ENCODE data around the gene CAMK2D.

Gene CAMK2D

DNA sequence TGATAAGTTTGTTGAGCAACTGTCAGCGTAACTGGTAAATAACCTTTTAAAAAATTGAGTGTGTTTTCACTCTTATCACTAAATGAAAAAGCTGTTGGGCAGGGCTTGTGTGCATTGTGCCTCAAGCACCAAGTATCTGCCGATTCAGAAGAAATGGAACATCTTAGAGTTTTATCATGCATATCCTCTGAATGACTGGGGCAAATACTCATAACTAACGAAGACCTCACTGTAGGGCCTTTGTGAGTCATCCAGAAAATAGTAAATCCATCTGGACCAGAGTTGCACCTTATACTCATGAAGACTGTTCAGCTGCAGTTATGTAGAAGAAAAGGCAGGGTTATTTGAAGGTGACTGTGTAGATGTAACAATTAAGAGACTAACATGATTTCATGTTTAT is 222.1 kb downstream of the CAMK2D start:
- Histone ChIP-seq H3K36me3 (ENCODE audit: control insufficient read depth in 1 of 2, insufficient read depth in 2 of 2, low read length in 2 of 2) (no peaks in the 10 kb centered on the region), H3K4me1 (ENCODE audit: control insufficient read depth in 1 of 2, insufficient read depth in 2 of 2, low read length in 2 of 2) (peaks cover 0 to 13% of the 10 kb centered on the region in 2 donors), H3K27ac (ENCODE audit: low read length) (no peak overlapping the region), H3K4me3 (ENCODE audit: low read depth in 1 of 2, low read length in 2 of 2) (no peak overlapping the region), H3K27me3 (ENCODE audit: low read depth, low read length) (no peaks in the 10 kb centered on the region), H3K9me3 (ENCODE audit: control insufficient read depth in 1 of 2, low read length in 2 of 2) (no peaks in the 10 kb centered on the region)

DNA sequence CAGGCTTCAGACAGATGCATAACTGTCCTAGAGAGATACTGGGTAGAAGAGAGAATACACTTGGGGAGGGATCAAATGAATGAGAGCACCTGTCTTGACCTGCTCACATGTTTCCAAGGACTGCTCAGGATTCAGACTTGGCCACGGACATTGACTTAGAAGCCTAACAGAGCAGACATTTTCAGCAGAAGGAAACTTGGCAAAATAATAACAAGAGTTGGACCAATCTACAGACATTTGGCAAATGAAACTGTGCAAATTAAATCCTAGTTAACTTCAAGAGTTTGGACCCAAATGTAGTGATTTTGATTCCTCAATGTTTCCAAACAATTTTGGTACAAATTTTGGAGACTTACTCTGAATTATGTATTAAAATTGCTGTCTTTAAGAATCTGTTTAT is 223.9 kb downstream of the CAMK2D start:
- Histone ChIP-seq H3K9me3 (ENCODE audit: control insufficient read depth in 1 of 2, low read length in 2 of 2) (no peaks in the 10 kb centered on the region), H3K36me3 (ENCODE audit: control insufficient read depth in 1 of 2, insufficient read depth in 2 of 2, low read length in 2 of 2) (no peaks in the 10 kb centered on the region), H3K4me3 (ENCODE audit: low read depth in 1 of 2, low read length in 2 of 2) (no peak overlapping the region), H3K27ac (ENCODE audit: low read length) (no peak overlapping the region), H3K4me1 (ENCODE audit: control insufficient read depth in 1 of 2, insufficient read depth in 2 of 2, low read length in 2 of 2) (peaks cover 0 to 13% of the 10 kb centered on the region in 2 donors), H3K27me3 (ENCODE audit: low read depth, low read length) (no peaks in the 10 kb centered on the region)

DNA sequence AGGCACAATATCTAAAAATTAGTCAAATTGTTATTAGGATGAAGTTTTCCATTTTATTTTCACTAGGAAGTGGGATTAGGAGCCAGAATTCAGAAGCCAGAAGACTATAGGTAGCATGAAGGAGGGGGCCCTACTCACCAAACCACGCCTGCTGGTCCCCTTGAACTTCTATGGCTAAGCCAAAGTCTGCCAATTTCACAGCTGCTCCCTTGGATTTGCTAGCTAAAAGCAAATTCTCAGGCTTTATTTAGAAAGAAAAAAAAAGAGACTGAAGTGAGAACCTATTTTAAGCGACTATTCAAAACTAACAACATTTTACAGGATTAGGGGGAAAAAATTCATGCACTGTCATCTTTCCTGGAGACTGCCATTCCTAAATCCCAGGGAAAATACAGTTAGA is 224.3 kb downstream of the CAMK2D start:
- H3K27me3 ChIP-seq (ENCODE audit: low read depth, low read length) = no peaks in the 10 kb centered on the region
- H3K4me1 ChIP-seq (ENCODE audit: control insufficient read depth in 1 of 2, insufficient read depth in 2 of 2, low read length in 2 of 2) = peaks cover 0 to 13% of the 10 kb centered on the region in 2 donors
- no peak overlapping the region for H3K27ac ChIP-seq (ENCODE audit: low read length)
- H3K36me3 ChIP-seq (ENCODE audit: control insufficient read depth in 1 of 2, insufficient read depth in 2 of 2, low read length in 2 of 2) = no peaks in the 10 kb centered on the region
- H3K9me3 ChIP-seq (ENCODE audit: control insufficient read depth in 1 of 2, low read length in 2 of 2) = no peaks in the 10 kb centered on the region
- no peak overlapping the region for H3K4me3 ChIP-seq (ENCODE audit: low read depth in 1 of 2, low read length in 2 of 2)

- no peaks in the 10 kb centered on the region for H3K27me3 ChIP-seq (ENCODE audit: low read depth, low read length)
- peaks cover 2 to 3% of the 10 kb centered on the region in 2 donors for H3K36me3 ChIP-seq (ENCODE audit: control insufficient read depth in 1 of 2, insufficient read depth in 2 of 2, low read length in 2 of 2)
- H3K9me3 ChIP-seq (ENCODE audit: control insufficient read depth in 1 of 2, low read length in 2 of 2) = no peaks in the 10 kb centered on the region
- H3K27ac ChIP-seq (ENCODE audit: low read length) = no peak overlapping the region
- no peak overlapping the region for H3K4me3 ChIP-seq (ENCODE audit: low read depth in 1 of 2, low read length in 2 of 2)
- peaks cover 0 to 13% of the 10 kb centered on the region in 2 donors for H3K4me1 ChIP-seq (ENCODE audit: control insufficient read depth in 1 of 2, insufficient read depth in 2 of 2, low read length in 2 of 2)
Measured at GRCh38 chr4:113534711-113535110, 226.8 kb downstream of the CAMK2D start.

DNA sequence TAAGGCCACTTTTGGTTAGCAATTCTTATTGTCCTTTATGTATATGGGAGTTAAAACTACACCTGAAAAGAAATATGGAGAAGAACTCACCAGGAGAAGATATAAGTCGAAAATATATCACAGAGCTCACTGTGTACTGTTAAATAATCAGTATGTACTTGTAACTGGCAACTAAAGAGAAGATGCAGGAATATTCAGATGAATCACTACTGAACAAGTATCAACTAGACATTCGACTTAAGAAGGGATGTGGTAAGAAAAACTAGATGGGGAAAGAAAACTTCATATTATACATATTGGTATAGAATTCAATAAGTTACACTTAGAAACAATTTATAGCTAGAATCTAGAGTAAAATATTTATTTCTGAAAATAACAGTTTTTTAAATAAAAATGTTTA is 230.0 kb downstream of the CAMK2D start:
- Histone ChIP-seq H3K4me1 (ENCODE audit: control insufficient read depth in 1 of 2, insufficient read depth in 2 of 2, low read length in 2 of 2) (no peaks in the 10 kb centered on the region), H3K36me3 (ENCODE audit: control insufficient read depth in 1 of 2, insufficient read depth in 2 of 2, low read length in 2 of 2) (peaks cover 4 to 14% of the 10 kb centered on the region in 2 donors), H3K9me3 (ENCODE audit: control insufficient read depth in 1 of 2, low read length in 2 of 2) (no peaks in the 10 kb centered on the region), H3K27ac (ENCODE audit: low read length) (no peak overlapping the region), H3K27me3 (ENCODE audit: low read depth, low read length) (no peaks in the 10 kb centered on the region), H3K4me3 (ENCODE audit: low read depth in 1 of 2, low read length in 2 of 2) (no peak overlapping the region)

DNA sequence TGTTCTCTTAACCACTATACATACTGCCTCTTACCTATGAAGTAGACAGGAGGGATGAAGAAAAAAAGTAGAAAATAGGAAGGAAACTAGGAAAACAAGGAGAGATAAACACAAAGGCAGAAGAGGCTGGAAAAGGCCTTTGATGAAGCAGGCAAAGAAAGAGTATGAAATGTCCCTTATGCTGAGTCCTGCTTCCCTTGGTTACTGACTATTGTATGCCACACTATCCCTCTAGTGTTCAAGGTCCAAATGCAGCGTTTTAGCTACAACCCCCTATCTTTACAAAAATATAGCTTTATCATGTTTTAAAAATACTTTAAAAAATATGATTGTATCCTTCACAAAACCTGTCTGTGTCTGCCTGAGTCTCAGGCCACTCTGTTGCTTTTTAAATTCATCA is 233.1 kb downstream of the CAMK2D start:
- Histone ChIP-seq H3K36me3 (ENCODE audit: control insufficient read depth in 1 of 2, insufficient read depth in 2 of 2, low read length in 2 of 2) (peaks cover 9 to 15% of the 10 kb centered on the region in 2 donors), H3K27me3 (ENCODE audit: low read depth, low read length) (no peaks in the 10 kb centered on the region), H3K27ac (ENCODE audit: low read length) (no peak overlapping the region), H3K4me3 (ENCODE audit: low read depth in 1 of 2, low read length in 2 of 2) (no peak overlapping the region), H3K4me1 (ENCODE audit: control insufficient read depth in 1 of 2, insufficient read depth in 2 of 2, low read length in 2 of 2) (no peaks in the 10 kb centered on the region), H3K9me3 (ENCODE audit: control insufficient read depth in 1 of 2, low read length in 2 of 2) (no peaks in the 10 kb centered on the region)

- no peak overlapping the region for H3K27ac ChIP-seq (ENCODE audit: low read length)
- H3K36me3 ChIP-seq (ENCODE audit: control insufficient read depth in 1 of 2, insufficient read depth in 2 of 2, low read length in 2 of 2) = peaks cover 9 to 18% of the 10 kb centered on the region in 2 donors
- H3K4me1 ChIP-seq (ENCODE audit: control insufficient read depth in 1 of 2, insufficient read depth in 2 of 2, low read length in 2 of 2) = no peaks in the 10 kb centered on the region
- H3K9me3 ChIP-seq (ENCODE audit: control insufficient read depth in 1 of 2, low read length in 2 of 2) = no peaks in the 10 kb centered on the region
- H3K4me3 ChIP-seq (ENCODE audit: low read depth in 1 of 2, low read length in 2 of 2) = no peak overlapping the region
- no peaks in the 10 kb centered on the region for H3K27me3 ChIP-seq (ENCODE audit: low read depth, low read length)
Measured at GRCh38 chr4:113525521-113525920, 236.0 kb downstream of the CAMK2D start.

DNA sequence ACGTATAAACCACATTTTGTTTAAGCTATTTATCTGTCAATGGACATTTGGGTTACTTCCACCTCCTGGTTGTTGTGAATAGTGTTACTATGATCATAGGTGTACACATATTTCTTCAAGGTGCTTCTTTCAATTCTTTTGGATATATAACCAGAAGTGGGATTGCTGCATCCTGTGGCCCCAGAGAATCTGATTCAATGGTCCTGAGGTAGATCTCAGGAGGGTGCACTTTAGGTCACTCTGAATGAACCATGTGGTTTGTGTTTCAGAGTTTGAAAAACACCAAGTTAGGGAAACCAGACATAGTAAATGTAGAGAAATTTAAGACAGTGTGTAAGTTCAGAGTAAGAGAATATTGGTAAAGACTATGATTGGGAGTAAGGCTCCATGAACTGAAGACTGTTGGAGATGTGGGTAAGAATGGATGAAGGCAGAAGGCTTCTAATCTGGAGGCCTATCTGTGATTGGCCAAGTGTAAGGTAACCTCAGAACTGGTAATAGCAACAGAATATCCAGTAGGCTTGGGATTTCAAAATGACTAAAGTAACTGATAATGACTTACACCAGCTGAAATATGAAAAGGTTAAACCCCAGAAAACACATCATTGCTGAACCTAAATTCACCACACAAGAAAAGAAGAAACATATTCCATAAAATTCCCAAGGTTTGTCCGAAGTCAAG is 236.9 kb downstream of the CAMK2D start:
- Histone ChIP-seq H3K4me3 (ENCODE audit: low read depth in 1 of 2, low read length in 2 of 2) (no peak overlapping the region), H3K27me3 (ENCODE audit: low read depth, low read length) (no peaks in the 10 kb centered on the region), H3K4me1 (ENCODE audit: control insufficient read depth in 1 of 2, insufficient read depth in 2 of 2, low read length in 2 of 2) (no peaks in the 10 kb centered on the region), H3K36me3 (ENCODE audit: control insufficient read depth in 1 of 2, insufficient read depth in 2 of 2, low read length in 2 of 2) (peaks cover 6 to 15% of the 10 kb centered on the region in 2 donors), H3K9me3 (ENCODE audit: control insufficient read depth in 1 of 2, low read length in 2 of 2) (no peaks in the 10 kb centered on the region), H3K27ac (ENCODE audit: low read length) (no peak overlapping the region)

DNA sequence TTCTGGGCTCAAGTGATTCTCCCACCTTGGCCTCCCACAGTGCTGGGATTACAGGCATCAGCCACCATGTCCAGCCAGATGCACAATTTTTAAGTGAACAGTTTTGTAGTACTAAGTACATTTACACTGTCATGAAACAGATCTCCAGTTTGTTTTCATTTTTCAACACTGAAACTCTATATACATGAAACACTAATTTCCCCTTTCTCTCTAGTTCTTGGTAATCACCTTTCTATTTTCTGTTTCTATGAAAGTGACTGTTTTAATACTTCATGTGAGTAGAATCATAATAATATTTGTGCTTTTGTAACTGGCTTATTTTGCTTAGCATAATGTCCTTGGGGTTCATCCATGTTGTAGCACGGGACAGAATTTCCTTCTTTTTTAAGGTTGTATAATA is 237.4 kb downstream of the CAMK2D start:
- Histone ChIP-seq H3K27ac (ENCODE audit: low read length) (no peak overlapping the region), H3K9me3 (ENCODE audit: control insufficient read depth in 1 of 2, low read length in 2 of 2) (no peaks in the 10 kb centered on the region), H3K4me3 (ENCODE audit: low read depth in 1 of 2, low read length in 2 of 2) (no peak overlapping the region), H3K4me1 (ENCODE audit: control insufficient read depth in 1 of 2, insufficient read depth in 2 of 2, low read length in 2 of 2) (no peaks in the 10 kb centered on the region), H3K36me3 (ENCODE audit: control insufficient read depth in 1 of 2, insufficient read depth in 2 of 2, low read length in 2 of 2) (peaks cover 5 to 15% of the 10 kb centered on the region in 2 donors), H3K27me3 (ENCODE audit: low read depth, low read length) (no peaks in the 10 kb centered on the region)

DNA sequence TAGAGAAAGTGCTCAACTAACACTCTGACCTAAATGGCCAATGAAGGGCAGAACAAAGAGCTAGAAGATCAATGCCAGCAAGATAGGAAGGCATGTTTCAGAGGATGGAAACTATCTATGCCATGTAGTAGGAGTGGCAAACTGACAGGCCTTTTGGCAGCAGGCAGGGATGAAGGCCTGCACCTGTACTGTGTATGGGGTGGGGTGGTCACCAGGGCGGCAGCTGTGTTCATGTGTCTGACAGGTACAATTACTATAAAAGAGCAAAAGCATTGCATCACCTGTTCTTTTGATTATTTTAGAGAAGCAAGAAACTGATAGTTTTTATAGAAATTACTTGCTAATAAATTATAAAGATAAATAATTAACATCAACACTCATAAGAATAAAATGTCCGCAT is 239.1 kb downstream of the CAMK2D start:
- Histone ChIP-seq H3K4me3 (ENCODE audit: low read depth in 1 of 2, low read length in 2 of 2) (no peak overlapping the region), H3K4me1 (ENCODE audit: control insufficient read depth in 1 of 2, insufficient read depth in 2 of 2, low read length in 2 of 2) (no peaks in the 10 kb centered on the region), H3K36me3 (ENCODE audit: control insufficient read depth in 1 of 2, insufficient read depth in 2 of 2, low read length in 2 of 2) (peaks cover 7 to 11% of the 10 kb centered on the region in 2 donors)

GRCh38 chr4:113513382-113513781 is 248.2 kb downstream of the CAMK2D start:
- Histone ChIP-seq H3K4me1 (ENCODE audit: control insufficient read depth in 1 of 2, insufficient read depth in 2 of 2, low read length in 2 of 2) (no peaks in the 10 kb centered on the region), H3K36me3 (ENCODE audit: control insufficient read depth in 1 of 2, insufficient read depth in 2 of 2, low read length in 2 of 2) (peaks cover 17 to 29% of the 10 kb centered on the region in 2 donors)

More for the DNA sequence above, 239.1 kb downstream of the CAMK2D start:
- Histone ChIP-seq H3K9me3 (ENCODE audit: control insufficient read depth in 1 of 2, low read length in 2 of 2) (no peaks in the 10 kb centered on the region), H3K27me3 (ENCODE audit: low read depth, low read length) (no peaks in the 10 kb centered on the region), H3K27ac (ENCODE audit: low read length) (no peak overlapping the region)

GRCh38 chr4:113512880-113513279 is 248.7 kb downstream of the CAMK2D start:
- no peaks in the 10 kb centered on the region for H3K9me3 ChIP-seq (ENCODE audit: control insufficient read depth in 1 of 2, low read length in 2 of 2)
- H3K36me3 ChIP-seq (ENCODE audit: control insufficient read depth in 1 of 2, insufficient read depth in 2 of 2, low read length in 2 of 2) = peaks cover 17 to 30% of the 10 kb centered on the region in 2 donors
- H3K27ac ChIP-seq (ENCODE audit: low read length) = no peak overlapping the region
- no peaks in the 10 kb centered on the region for H3K27me3 ChIP-seq (ENCODE audit: low read depth, low read length)
- H3K4me1 ChIP-seq (ENCODE audit: control insufficient read depth in 1 of 2, insufficient read depth in 2 of 2, low read length in 2 of 2) = no peaks in the 10 kb centered on the region
- no peak overlapping the region for H3K4me3 ChIP-seq (ENCODE audit: low read depth in 1 of 2, low read length in 2 of 2)

More at GRCh38 chr4:113513382-113513781, 248.2 kb downstream of the CAMK2D start:
- H3K9me3 ChIP-seq (ENCODE audit: control insufficient read depth in 1 of 2, low read length in 2 of 2) = no peaks in the 10 kb centered on the region
- no peak overlapping the region for H3K27ac ChIP-seq (ENCODE audit: low read length)
- no peaks in the 10 kb centered on the region for H3K27me3 ChIP-seq (ENCODE audit: low read depth, low read length)
- no peak overlapping the region for H3K4me3 ChIP-seq (ENCODE audit: low read depth in 1 of 2, low read length in 2 of 2)
